ENCODE measurements around the gene PRDM12. TPM values are rescaled to one million over a fixed set of nuclear protein-coding genes. Genes with fewer than 3 reads are reported as not detected.

Gene PRDM12
- total RNA-seq, 1 donor from 2014 or later: not detected

DNA sequence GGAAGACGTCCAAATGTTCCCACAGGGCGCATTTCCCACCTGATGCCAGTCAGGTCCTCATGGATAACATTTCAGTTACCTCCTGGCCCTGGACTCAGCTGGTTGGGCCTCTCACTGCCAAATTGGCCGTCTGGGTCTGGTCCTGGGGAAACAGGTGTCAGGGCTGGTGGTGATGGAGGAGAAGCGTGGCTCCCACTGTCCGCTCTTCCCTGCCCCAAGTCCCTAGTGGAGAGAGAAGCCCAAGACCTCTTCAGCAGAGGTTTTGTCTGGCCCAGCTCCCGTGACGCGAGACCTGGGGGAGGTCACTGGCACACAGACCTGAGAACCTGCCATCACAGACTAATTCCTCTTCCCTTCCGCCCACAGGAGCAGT lies 27.8 kb upstream of the PRDM12 start:
- no peak for DNase-seq

DNA sequence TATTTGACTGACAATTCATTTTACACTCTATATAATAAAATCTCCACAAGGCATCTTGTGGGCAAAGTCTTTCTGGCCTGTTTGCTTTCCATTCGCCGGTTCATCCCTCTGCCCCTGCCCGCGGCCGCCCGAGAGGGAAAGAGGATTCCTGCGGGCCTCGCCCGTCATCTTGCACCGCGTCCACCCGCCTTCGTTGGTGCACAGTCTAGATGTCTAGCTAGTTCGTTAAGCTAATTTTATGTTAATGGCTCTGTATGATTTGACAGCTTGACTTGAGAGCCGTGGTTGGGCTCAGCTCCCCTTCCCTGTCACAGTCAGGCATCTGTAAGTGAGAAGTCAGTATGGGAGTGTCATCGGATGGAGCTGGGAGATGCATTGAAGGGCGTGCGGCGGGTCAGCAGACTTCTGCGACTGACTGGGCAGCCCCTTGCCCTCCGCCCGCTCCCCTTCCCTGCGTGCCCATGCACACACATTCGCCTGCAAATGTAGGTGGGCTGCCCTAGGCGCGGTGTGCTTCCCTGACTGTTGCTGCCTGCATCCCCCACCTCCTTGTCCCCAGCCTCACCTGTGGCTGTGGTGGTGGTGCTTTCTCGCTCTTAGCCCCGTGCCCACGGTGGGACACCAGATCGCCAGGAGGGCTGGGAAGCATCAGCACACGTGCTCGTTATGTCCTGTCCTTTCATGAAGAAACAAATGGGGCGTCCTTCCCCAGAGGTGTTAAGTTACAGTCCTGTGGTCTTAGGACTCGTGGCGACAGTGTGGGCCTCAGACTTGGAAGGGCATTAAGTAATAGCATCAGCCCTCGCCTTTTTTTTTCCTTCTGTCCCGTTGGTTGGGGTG lies 25.9 kb upstream of the PRDM12 start:
- DNase-seq: no peak

DNA sequence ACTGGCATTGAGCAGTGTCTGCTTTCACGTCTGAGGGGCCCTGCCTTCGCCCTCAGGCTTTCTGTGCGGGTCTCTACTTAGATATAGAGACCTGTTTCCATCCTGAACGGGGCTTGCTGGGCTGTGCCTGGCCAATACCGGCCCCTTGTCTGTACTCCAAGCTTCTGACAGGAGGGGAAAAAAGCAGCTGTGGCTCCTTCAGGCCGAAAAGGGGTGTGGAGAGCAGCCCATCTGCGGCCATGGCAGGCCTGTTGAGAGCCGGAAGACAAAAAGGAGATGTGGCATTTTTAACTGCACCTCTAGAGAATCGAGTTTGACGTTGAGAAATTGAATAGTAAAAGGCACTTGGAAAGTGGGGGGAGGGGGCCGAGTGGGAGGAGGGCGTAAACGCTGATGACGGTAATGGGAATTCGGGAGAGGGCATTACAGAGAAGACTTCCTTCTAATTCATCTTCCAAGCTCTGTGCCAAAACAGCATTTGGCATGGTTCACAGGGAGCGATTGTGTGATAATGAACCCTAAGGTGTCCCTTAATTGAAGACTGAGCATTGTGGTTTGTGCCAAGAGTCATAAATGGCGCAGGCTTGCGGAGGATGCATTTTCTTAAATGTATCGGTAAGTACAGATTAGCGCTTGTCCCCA lies 25.1 kb upstream of the PRDM12 start:
- no peak for DNase-seq

DNA sequence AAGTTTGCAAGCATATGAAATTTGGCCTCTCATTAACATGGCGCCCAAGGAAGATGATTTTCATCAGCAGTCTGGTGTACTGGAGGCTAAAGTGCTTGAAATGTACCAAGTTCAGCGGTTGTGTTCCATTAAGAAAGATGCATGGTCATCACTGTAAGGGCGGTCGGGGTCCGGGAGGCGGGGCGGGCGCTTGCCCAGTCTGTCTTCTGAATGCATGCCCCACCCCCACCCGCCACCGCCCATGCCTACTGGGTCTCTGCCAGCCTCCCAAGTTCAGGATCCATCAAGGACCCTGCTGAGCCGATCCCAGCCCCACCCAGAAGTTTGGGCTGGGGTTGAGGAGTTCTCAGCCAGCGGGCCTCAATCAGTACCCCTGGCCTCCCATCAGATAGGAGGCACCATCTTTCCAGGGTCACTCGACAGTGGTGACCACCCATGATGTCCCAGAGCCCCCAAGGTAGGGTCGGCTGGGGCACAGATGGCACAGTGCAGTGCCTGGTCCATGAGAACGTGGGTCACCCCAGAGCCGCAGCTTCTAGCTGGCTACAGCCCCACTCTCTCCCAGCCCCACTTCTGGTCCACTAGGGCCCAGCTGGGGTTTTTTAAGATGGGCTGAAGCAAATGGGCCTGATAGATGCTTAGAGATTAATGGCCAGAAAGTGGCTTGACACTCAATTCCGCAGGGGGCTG lies 24.4 kb upstream of the PRDM12 start:
- no peak for DNase-seq

DNA sequence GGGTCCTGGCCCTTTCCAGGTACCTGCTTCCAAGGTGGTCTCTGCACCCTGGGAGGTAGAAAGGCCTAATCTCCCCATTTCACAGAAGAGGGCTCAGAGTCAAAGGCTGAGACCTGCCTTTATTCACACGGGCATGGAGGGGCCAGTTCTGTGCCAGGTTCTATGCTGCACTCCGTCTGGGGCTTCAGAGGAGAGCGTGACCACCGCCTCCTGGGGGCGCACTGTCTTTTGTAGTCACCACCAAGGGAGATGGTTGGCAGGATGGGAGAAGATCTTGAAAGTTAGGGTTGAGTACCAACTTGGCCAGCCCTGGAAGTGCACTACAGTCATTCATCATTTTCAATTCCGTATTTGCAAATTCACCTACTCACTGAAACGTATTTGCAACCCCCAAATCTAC lies 23.7 kb upstream of the PRDM12 start:
- DNase-seq: no peak

DNA sequence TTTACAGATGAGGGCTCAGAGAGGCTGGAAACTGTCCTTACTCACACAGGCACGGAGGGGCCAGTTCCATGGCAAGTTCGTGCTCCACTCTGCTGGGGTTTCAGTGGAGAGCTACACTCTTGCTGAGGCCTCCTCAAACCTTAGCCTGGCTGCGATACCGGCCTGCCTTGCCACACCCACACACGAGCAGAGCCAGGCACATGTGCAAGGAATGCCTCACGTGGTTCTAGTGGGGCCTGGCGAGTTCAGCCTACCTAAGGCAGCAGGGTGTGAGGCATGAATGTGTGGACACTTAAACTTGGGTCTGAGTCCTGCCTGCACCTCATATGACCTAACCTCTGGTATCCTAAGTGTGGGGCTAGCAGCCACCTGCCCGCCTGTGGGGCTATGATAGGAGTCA lies 21.5 kb upstream of the PRDM12 start:
- DNase-seq: no peak

DNA sequence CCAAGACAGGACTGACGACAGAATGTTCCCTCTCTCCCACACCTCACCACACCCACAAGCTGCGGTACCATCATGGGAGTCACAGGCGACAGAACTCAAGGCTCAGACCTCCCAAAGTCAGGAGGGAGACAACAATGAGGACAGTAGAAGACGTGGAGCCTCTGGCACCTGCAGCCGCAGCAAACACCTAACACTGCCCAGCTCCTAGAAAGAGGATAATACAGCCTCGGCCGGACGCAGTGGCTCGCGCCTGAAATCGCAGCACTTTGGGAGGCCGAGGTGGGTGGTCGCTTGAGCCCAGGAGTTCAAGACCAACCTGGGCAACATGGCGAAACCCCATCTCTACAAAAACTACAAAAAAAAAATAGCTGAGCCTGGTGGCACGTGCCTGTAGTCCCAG lies 13.2 kb upstream of the PRDM12 start:
- no peak for DNase-seq

DNA sequence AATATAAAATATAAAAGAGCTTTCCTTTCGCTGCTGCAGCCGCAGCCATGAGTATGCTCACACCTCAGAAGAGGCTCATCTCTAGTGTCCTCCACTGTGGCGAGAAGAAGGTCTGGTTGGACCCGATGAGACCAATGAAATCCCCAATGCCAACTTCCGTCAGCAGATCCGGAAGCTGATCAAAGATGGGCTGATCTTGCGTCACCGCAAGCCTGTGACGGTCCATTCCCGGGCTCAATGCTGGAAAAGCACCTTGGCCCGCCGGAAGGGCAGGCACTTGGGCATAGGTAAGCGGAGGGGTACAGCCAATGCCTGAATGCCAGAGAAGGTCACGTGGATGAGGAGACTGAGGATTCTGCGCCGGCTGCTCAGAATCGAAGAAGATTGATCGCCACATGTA lies 12.6 kb upstream of the PRDM12 start:
- DNase-seq: no peak

DNA sequence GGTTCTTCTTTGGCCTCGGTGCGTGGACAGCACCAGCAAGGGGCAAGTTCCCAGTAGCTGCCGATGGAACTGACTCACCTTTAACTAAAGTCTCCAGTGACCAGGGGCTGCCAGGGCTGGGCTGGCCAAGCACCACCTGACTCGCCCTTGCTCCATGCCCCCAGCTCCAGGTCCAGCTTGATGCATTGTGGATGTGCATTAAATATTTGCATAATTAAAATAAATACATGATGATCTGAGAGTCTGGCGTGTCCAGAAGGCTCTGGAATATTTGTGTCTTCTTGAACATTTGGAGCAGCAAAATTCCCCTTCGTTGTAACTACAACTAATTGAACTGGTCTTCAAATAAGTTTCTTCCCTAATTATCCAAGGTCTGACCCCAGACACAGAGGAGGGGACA lies 9.5 kb upstream of the PRDM12 start:
- no peak for DNase-seq

DNA sequence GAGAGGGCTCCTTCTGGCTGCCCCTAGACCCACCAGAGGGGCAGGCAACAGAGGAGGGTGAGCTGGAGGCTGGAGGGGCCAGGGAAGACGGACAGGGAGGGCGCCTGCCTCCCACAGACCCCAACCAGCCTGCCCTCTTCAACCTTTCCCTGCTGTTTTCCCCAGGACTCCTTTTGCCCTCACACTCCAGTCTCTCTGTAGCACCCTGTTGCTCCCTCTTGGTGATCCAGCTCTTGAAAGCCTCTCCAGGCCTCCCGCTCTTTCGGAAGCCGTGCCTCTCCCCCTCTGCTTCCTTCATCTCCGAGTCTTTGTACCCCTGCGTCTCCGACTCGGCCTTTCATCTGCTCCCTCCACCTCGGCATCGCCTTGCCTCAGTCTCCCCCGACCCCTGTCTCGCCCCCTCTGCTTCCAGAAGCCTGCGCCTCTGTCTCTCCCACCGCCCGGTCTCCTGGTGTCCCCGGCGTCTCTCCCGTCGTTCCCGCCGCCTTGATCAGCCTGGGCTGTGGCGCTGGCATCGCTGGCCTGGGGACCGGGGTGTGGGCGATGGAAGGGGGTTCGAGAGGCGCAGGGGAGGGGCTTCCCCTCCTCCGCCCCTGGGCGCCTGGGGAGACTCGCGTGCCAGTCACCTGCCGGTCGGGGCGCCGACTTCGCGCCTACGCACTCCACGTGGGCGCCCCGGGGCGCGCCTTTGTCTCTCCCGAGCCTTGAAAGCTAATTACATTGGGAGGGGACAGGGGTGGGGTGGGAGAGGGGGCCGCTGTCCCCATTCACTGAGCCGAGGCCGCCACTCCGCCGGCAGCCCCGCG lies 5.3 kb upstream of the PRDM12 start:
- no peak for DNase-seq

DNA sequence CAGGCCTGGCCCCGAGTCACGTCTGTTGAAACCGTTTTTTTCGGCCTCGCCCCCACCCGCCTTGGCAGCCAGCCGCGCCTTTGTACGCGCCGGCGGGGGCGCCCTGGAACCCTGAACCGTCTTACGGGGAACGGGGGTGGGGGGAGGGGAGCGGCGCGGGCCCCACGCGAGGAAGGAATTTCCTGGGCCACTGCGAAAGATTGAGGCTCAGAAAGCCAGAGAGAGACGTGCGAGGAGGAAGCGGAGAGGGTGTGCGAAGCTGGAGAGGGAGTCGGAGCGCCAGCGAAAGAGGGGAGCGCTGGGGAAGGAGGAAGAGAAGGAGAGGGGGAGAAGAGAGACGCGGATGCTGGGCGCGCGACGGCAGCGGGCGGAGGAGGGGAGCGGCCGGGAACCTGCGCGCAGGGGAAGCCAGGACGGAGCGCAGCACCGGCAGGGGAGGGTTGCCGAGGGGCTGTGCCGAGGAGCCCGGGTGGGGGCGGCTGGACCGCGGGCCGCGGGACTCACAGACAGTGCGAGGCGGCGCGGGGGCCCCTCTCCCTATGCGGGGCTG lies 4.6 kb upstream of the PRDM12 start:
- DNase-seq: no peak

DNA sequence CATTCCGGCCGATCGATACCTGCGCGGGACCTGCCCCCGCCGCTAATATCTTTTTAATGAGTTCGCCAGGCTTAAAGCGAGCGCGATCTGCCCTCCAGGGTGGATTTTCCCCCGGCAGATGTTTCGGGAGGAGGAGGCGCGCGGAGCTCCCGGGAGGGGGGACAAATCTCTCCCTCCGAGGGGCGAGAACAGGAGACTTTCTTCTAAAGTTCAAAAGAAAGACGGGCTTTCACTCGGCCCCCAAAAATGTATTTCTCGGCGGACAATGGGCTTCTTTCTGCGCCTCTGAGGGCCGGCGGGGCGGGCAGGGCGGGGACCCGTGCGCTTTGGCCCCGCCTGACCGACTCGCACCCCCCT lies 4.1 kb upstream of the PRDM12 start:
- no peak for DNase-seq

DNA sequence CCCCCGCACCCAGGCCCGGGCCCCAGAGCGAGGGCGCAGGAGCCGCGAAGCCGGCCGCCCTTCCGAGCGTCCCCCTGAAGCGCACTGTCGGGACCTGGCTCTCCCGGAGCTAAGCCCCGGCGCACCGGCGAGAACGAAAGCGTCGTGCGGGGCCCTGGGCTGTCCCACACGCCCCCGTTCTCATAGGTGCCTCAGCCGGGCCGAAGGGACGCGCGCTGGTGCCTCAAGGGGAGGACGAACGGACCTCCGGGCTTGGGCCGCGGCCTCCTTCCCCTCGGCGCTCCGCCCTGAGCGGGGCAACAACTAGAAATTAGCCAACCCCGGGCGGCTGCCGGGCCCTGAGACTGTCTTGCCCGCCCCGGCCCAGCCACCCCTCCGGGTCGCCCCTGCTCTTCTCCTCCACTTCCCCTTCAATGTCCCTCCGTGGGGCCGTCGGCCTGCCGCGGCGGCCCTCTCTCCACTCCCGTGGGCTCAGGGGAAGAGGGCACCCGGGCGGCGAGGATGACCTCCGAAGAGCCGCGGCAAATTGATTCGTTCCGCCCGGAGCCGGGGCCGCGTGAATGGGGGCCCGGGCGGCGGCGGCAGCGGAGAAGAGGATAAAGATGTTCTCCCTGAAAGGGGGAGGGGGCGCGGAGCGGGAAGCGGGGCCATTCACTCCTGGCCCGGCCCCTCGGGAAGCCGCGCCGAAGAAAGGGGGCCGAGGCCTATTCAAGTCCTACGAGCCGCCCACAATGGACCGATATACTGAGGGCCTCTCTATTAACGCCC lies 3.5 kb upstream of the PRDM12 start:
- no peak for DNase-seq

DNA sequence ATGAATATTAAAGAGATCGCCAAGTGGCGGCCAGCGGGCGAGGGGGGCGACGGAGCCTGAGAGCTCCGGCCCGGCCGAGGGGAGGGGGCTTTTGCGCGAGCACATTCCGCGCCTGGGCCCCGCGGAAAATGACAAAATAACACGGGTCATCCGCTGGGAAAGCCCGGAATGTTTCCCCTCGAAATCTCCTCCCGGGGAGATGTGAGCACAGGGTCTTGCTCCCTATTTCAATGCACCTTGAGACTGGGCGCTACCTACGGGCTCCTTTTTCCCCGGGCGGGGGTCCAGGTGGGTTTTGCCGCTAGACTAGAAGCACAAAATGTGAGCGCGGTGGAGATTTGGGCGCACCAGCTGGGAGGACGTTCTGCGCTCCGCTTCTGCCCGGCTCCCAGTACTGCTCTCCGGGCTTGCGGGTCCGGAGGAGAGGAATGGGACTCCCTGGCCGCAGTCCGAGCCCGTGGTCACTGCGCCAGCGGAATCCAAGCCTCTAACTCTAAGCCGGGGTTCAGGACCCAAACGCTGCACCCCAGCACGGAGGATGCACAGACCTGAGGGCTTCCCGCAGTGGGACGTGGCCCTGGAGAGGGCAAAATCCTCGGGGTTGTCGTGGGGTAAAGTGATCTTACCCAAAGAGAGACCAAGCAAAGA lies 2.8 kb upstream of the PRDM12 start:
- no peak for DNase-seq

DNA sequence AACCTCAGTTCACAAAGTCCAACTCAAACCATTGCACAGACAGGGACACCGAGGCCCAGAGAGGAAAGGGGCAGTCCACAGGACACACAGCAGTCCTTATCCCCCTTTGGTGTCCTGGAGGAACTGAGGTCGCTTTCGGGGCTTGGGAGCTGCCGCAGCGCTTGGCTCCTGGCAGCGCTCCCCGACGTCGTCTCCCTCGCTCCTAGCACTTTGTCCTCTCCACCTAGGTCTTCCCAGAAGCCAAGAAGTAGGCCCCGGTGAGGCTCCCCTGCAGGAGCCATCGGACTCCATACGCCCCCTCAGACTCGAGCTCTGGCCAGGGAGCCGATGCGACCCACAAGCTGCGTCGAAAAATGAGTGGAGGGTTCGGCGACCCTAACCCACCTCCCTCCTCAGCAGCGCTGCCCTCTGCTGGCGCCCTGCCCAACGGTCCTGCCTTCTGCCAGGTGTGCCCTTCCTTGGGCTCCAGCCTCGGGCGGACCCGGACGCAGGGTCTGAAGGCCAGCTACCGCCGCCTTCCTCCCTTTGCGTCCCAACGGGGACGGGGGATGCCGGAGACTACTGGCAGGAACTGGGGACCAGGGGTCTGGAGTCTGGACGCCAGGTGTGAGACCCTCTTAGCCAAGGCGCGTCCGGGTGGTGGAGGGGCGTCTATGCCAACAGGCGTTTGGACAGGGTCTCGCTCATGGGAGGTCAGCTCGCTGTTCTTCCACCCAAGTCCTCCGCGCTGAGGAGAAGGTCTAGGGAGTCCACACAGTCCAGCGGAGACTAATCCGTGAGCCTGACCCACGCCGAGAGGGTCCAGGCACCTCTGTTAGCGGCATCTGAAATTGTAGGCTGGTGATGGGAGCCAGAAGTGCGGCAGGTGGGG lies 2.1 kb upstream of the PRDM12 start:
- DNase-seq: no peak

DNA sequence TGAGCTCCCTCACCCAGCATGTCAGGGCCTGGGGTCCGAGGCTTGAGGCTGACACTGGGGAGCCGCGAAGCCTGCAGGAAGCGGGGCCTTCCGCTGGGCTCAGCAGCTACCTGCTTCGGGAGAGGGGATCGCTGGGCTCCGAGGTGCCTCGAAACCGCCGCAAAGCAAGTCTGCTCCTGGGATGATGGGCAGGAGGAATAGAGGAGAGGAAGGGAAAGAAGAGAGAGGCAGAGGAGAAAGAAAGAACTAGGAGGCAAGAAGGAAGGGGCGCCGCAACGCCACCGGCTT lies 1.5 kb upstream of the PRDM12 start:
- no peak for DNase-seq

DNA sequence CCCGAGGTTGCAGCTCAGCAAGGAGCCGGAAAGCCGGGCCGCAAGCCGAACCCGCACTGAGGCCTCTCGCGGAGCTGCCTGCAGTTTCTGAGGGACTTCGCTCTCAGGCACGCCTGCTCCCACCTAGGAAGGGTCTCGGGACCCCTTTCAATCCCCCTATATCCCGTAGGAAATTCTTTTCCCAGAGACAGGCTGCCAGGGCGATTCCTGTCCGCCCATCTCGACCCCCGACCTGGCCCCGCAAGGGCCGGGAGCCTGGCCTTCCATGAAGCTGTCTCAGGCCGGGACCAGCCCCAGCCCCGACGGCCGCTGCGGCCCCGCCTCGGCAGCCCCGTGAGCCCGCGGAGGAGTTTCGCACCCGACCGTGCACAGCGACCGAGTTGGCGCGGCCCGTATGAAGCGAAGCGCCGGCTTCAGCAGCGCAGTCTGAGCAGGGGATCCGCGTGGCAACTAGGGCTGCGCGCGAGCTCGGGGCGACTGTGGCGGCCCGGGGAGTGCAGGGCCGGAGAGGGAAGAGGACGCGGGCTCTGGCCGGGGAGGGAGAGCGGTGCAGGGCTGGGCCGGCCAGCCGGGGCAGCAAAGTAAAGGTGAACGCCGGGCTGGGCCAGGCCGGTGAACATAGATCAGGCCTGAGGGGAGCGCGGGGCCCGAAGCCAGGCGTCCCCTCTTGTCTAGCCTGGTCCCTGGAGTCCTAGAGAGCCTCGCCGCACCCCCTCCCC lies 977 bp upstream of the PRDM12 start:
- no peak for DNase-seq

DNA sequence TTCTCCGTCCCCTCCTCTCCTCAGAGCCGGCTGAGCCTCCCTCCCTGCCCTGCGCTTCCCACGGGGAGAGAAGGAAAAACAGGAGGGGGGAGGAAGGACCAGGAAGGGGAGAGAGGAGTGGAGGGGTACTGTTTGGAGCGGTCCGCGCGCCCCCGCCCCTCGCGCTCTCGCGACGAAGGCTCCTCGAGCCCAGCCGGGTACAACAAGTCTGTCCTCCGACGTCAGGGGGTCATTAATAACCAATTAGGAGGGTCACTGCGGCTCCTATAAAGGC lies 480 bp upstream of the PRDM12 start:
- no peak for DNase-seq

DNA sequence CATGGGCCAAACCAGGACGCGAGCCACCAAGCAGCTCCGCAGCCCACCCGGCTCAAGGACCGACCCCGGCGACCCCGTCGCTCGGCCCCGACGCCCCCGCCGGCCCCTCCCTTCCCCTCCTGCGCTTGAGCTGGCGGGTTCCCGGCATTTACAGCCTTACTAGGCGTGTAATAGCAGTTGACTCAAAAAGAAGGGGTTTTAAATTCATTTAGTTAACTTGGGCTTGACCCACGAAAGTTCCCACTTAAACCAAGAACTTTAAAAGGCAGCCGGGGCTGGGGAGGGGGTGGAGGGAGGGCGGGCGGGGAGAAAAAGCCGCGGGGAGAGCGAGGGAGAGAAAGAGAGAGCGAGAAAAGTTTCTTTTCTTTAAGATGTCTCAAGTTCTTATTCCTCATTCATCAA lies 636 bp downstream of the PRDM12 start:
- DNase-seq: no peak
